GM18505 (cell line): ENCODE measurements around the gene PLA2G2F.

ENCODE experiments used
- ATAC-seq: cut with Tn5 transposase; IDR thresholded peaks from one replicate; pipeline ENCODE4 v1.9.1; 2021; ENCODE audit not compliant: unreplicated experiment
- POLR2A ChIP-seq: IDR thresholded peaks from 4 replicates; pipeline ENCODE4 v1.6.1; 2011; ENCODE audit warnings: borderline replicate concordance; ENCODE audit not compliant: insufficient read depth, insufficient read length; ENCODE audit errors: extremely low read depth

PLA2G2F gene

GRCh38 chr1:20107351-20107750 is 31.8 kb upstream of the PLA2G2F start:
- no peak for TF ChIP-seq POLR2A

DNA sequence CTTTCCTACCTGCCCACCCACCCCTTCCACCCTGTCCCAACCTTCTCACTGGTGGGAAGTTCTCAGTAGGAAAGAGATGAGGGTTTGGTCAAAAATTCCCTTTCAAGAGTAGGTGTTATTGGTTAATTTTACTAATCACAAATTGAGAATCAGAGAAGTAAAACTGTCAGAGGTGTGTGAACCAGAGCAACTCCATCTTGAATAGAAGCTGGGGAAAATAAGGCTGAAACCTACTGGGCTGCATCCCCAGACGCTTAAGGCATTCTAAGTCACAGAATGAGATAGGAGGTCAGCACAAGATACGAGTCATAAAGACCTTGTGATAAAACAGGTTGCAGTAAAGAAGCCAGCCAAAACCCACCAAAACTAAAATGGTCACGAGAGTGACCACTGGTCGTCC is 31.3 kb upstream of the PLA2G2F start:
- TF ChIP-seq POLR2A: no peak
- no peak for ATAC-seq

More at GRCh38 chr1:20107351-20107750, 31.8 kb upstream of the PLA2G2F start:
- ATAC-seq: no peak

DNA sequence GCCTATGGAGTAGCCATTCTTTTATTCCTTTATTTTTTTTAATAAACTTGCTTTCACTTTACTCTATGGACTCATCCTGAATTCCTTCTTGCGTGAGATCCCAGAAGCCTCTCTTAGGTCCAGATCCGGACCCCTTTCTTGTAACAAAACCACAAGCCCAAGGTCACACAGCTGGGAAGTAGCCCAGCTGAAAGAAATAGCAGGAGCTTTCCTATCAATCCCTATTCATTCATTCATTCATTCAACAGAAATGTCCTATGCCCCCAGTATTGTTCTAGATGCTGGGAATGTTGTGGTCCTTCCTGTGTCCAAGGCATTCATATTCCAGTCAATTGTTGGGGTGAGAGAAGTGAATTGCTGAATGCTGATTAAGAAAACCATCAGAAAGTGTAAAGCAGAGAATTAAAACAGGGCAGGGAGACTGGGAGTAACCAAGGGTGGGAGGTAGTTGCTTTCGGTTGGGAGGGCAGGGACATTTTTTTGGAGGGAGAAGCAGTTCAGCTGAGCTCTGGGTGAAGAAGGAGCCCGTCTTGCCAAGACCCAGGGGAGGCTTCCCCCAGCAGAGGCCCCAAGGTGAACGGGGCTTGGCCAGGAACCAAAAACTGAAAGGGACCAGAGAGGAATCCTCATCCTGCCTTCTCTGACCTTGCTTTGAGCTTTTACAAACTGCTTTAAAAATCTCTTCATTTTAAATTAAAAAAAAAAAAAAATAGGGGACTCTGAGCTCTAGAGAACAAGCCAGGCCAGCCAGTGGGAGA is 30.6 kb upstream of the PLA2G2F start:
- no peak for ATAC-seq
- no peak for TF ChIP-seq POLR2A

- TF ChIP-seq POLR2A: no peak
- no peak for ATAC-seq
These were observed 29.8 kb upstream of the PLA2G2F start for GRCh38 chr1:20109223-20109856.

- no peak for ATAC-seq
- TF ChIP-seq POLR2A: no peak
These were observed 28.4 kb upstream of the PLA2G2F start for GRCh38 chr1:20110679-20111078.

- TF ChIP-seq POLR2A: no peak
- ATAC-seq: no peak
These were observed 27.7 kb upstream of the PLA2G2F start for GRCh38 chr1:20111452-20111851.

DNA sequence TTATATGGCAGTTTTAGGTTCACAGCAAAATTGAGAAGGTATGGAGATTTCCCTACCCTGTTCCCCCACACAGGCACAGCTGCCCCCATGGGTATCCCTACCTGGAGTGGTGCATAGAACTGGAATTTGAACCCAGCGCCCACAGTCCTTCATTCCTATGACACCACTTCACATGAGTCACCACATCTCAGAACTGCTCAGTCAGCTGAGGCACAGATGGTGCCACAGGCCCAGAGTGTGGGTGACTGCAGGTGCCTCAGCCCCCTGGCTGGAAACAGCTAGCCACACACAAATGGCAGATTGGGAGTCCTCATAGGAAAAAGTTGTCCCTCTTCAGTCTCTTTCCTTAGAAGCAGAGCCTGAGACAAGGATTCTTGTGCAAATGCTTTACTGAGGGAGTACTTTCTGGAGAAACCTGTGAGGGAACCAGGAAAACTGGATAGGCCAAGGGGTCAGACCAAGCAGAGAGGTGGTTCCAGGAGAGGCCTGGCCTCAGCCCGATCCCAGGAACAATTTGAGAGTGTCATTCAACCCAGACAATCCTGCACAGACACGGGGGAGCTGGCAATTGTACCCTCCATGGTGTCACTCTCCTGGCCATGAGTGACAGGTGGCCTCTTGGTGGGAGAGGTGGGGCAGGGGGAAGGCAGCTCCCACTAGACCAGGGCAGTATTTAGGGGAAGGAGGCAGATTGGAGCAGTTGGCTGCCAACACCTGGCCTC is 26.7 kb upstream of the PLA2G2F start:
- no peak for ATAC-seq
- TF ChIP-seq POLR2A: no peak

DNA sequence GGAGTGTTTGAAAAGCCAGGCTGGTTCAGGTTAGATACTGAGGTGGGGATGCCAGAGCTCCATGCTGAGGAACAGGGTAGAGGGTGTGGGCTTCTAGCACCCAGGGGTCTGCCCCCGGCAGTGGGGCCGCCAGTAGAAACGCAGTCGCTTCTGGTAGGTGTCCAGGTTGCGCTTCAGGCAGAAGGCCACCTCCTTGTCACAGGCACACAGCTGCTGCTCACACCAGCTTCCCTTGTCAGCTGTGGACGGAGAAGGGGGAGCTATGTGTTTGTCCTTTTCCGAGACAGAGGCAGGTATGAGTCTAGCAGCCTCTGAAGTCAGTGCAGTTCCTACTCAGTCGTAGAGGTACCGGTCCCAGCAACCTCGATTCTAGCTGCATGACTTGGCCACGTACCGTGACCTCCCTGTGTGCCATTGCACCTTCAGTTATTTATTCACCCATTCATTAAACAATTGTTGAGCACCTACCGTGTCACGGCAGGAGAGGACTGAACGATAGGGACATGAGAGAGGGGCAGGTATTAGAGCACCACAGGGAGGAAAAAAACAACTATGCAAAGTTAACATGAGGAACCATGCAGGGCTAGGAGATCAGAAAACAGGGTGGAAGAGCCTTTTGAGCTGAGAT is 25.0 kb upstream of the PLA2G2F start:
- no peak for ATAC-seq
- TF ChIP-seq POLR2A: no peak

DNA sequence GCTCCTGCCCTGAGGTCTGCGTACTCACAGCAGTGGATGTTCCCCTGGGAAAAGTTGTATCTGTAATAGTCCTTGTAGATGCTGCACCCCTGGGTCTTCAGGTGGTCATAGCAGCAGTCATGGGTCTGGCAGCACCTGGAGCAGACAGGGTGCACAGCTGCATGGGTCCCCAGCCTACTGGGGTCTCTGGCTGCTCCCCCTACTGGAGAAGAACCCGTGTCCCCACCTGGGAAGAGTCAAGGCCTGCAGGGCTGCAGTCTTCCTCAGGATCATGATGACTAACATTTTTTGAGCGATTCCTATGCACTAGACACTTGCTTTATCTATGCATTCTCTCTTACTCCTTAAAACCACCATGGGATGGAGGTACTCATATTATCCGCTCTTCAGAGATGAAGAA is 23.6 kb upstream of the PLA2G2F start:
- TF ChIP-seq POLR2A: no peak
- no peak for ATAC-seq

GRCh38 chr1:20115916-20116315 is 23.2 kb upstream of the PLA2G2F start:
- no peak for ATAC-seq
- TF ChIP-seq POLR2A: no peak

DNA sequence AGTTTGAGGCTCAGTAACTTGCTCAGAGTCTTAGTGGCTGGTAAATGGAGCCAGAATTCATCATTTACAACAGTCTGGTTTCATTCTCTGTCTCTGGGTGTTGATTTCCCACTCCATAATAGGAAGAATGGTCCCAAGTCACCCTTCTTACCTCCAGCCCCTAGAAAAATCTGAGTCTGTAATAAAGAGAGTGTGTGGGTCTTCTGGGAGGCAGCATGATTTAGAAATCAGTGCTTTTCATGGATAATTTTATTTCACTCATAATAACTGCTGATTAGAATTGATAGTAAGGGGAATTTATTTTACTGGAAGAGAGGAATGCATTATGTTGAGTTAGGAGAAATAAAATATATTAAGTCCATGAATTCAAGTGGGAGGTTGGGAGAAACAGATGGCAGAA is 21.9 kb upstream of the PLA2G2F start:
- TF ChIP-seq POLR2A: no peak
- ATAC-seq: no peak

DNA sequence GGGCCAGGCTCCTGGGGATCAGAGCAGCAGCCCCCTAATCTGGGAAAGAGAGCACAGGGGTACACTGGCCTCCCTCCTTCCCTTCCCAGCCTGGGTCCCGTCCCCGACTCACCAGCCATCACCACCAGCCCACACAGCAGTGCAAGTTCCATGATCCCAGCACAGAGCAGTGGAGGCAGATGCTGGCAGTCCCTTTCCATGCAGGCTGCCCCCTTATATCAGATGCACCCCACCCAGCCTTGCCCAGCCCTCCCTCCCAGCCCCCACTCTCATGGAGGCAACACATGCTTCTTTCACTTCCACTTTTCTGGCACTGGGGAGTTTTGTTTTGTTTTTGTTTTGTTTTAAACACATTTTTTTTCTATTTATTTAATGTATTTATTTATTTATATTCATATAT is 19.8 kb upstream of the PLA2G2F start, which contains the start of gene PLA2G2D:
Gene PLA2G2D, minus strand, starts transcription at position 190 of the 400 bp plus-strand sequence. Its CDS starts 38 bp downstream, at position 152.
- ATAC-seq: no peak
- TF ChIP-seq POLR2A: no peak

DNA sequence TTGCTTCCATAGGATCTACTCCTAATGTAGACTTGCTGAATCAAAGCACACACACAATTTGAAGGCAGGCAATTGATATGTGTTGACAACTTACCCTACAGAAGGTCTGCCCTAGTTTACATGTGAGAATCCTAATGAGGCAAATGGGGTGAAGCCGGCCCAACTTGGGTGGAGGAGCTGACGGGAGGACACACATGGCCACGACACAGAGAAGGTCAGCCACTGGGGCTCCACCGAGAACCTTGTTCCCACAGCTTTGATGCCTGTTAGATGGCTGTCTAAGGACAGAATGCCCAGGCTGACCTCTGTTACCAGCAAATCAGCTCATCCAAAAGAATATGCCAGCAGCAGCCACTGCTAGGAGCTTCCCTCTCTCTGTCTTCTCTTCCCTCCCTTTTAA is 18.3 kb upstream of the PLA2G2F start:
- TF ChIP-seq POLR2A: no peak
- no peak for ATAC-seq
